Endothelial cell of umbilical vein (primary cell): ENCODE measurements around the gene PANX2. TPM values are rescaled to one million over a fixed set of nuclear protein-coding genes. Genes with fewer than 3 reads are reported as not detected.

ENCODE experiments used
- BruUV-seq: library from RNA; stranded (reverse); fragments of 400-500 nt; replicated peaks from 2 replicates; lab custom pipeline; 2021; lab: Mats Ljungman, UMichigan
- CTCF ChIA-PET: fragments of 300-600, 350-600 bp; sonication (Branson Sonifier 250); formaldehyde crosslinking; loops from one replicate; lab custom pipeline; 2021; ENCODE audit warnings: antibody characterized with exemption, inconsistent platforms; lab: Charles Lee
- POLR2A ChIA-PET: fragments of 300-600, 350-600 bp; sonication (Branson Sonifier 250); formaldehyde crosslinking; loops from one replicate; lab custom pipeline; 2021; ENCODE audit warnings: antibody characterized with exemption, inconsistent platforms; lab: Charles Lee
- DNase-seq: peaks from one replicate; pipeline ENCODE4 v3.0.0-alpha.2; 2011; ENCODE audit warnings: low read depth, low spot score
- FAIRE-seq: peaks from 2 replicates; lab custom pipeline; 2011; peaks lifted over from hg19 to GRCh38; lab: Jason Lieb, UNC
- H2AFZ ChIP-seq: 2 replicates; pipeline ENCODE4 v1.6.0; 2012; ENCODE audit warnings: low read depth, low read length, control low read depth, inconsistent platforms
- H3K27ac ChIP-seq: 2 replicates; pipeline ENCODE4 v1.5.1; 2011; ENCODE audit warnings: low read depth, mild to moderate bottlenecking, control low read depth, low read length, moderate library complexity; ENCODE audit not compliant: insufficient read depth
- H3K27me3 ChIP-seq, 2 experiments: 2 replicates each; pipeline versions ENCODE4 v1.6.0 to v1.6.1; 2011; ENCODE audit warnings: low read length in 2 of 2, mixed read lengths in 1 of 2; ENCODE audit not compliant: control insufficient read depth in 2 of 2, insufficient read depth in 2 of 2
- H3K36me3 ChIP-seq, 2 experiments: 2 replicates in 1 of 2; 3 replicates in 1 of 2; pipeline ENCODE4 v1.5.1; 2011; ENCODE audit warnings: low read length in 2 of 2, mild to moderate bottlenecking in 1 of 2, moderate library complexity in 1 of 2; ENCODE audit not compliant: control insufficient read depth in 2 of 2, insufficient read depth in 2 of 2; ENCODE audit errors: extremely low read depth in 1 of 2
- H3K4me1 ChIP-seq: 3 replicates; pipeline ENCODE4 v1.5.1; 2011; ENCODE audit warnings: mild to moderate bottlenecking, low read length; ENCODE audit not compliant: control insufficient read depth, insufficient read depth; ENCODE audit errors: extremely low read depth
- H3K4me2 ChIP-seq: 2 replicates; pipeline ENCODE4 v1.6.1; 2011; ENCODE audit warnings: low read length, control low read depth, mixed read lengths; ENCODE audit not compliant: insufficient read depth
- H3K4me3 ChIP-seq, 3 experiments: fragments of 200-600 bp in 1 of 3; sonication (generic), shearing (Covaris generic) in 1 of 3; replicated peaks in 1 of 3; 2 replicates each; pipeline ENCODE4 v1.5.1; 2011 to 2016; ENCODE audit warnings: control low read depth in 3 of 3, low read length in 3 of 3, mild to moderate bottlenecking in 2 of 3, inconsistent platforms in 1 of 3, low read depth in 1 of 3, moderate library complexity in 1 of 3; ENCODE audit not compliant: insufficient read depth in 1 of 3
- H3K79me2 ChIP-seq: 2 replicates; pipeline ENCODE4 v1.6.0; 2012; ENCODE audit warnings: low read length, inconsistent platforms; ENCODE audit not compliant: control insufficient read depth, insufficient read depth
- H3K9ac ChIP-seq: replicated peaks from 2 replicates; pipeline ENCODE3; 2011; ENCODE audit warnings: low read length, control low read depth; ENCODE audit not compliant: insufficient read depth; ENCODE audit errors: extremely low read depth
- H3K9me1 ChIP-seq: replicated peaks from 3 replicates; pipeline ENCODE4 v1.6.0; 2011; ENCODE audit warnings: mild to moderate bottlenecking, low read length; ENCODE audit not compliant: control insufficient read depth, insufficient read depth; ENCODE audit errors: extremely low read depth
- H3K9me3 ChIP-seq: replicated peaks from 2 replicates; pipeline ENCODE4 v1.5.1; 2012; ENCODE audit warnings: low read length, inconsistent platforms; ENCODE audit not compliant: control insufficient read depth, insufficient read depth
- H4K20me1 ChIP-seq: replicated peaks from 2 replicates; pipeline ENCODE3; 2011; ENCODE audit warnings: mild to moderate bottlenecking, low read length; ENCODE audit not compliant: control insufficient read depth, insufficient read depth; ENCODE audit errors: extremely low read depth
- CTCF ChIP-seq, 2 donors: IDR thresholded peaks; 1 replicate in 1 of 2; 2 replicates in 1 of 2; pipeline ENCODE4 v1.5.1; 2011; ENCODE audit warnings: low read length in 2 of 2, mild to moderate bottlenecking in 2 of 2, moderate library complexity in 2 of 2, control low read depth in 1 of 2, inconsistent platforms in 1 of 2, low read depth in 1 of 2; ENCODE audit not compliant: insufficient read depth in 1 of 2; ENCODE audit errors: extremely low read depth in 1 of 2
- EZH2 ChIP-seq: IDR thresholded peaks from 2 replicates; pipeline ENCODE4 v1.6.1; 2012; ENCODE audit warnings: borderline replicate concordance, low read depth, mild to moderate bottlenecking, moderate library complexity, low read length, inconsistent platforms; ENCODE audit not compliant: severe bottlenecking
- FOS ChIP-seq: IDR thresholded peaks from 2 replicates; pipeline ENCODE4 v1.6.1; 2011; ENCODE audit warnings: mild to moderate bottlenecking, low read length, moderate library complexity, borderline replicate concordance; ENCODE audit not compliant: insufficient read depth
- GATA2 ChIP-seq: IDR thresholded peaks from 2 replicates; pipeline ENCODE4 v1.7.0; 2011; ENCODE audit warnings: low read depth, mild to moderate bottlenecking, moderate library complexity, mixed read lengths, low read length; ENCODE audit not compliant: insufficient read length, insufficient read depth
- JUN ChIP-seq: IDR thresholded peaks from 2 replicates; pipeline ENCODE4 v1.6.1; 2011; ENCODE audit warnings: borderline replicate concordance, low read depth; ENCODE audit not compliant: insufficient read length, insufficient read depth
- MAX ChIP-seq: IDR thresholded peaks from 2 replicates; pipeline ENCODE4 v1.6.1; 2011; ENCODE audit not compliant: insufficient read depth, insufficient read length
- MYC ChIP-seq: IDR thresholded peaks from one replicate; pipeline ENCODE4 v1.6.1; 2011; ENCODE audit warnings: mild to moderate bottlenecking, low read depth, low read length
- POLR2A ChIP-seq: IDR thresholded peaks from 2 replicates; pipeline ENCODE4 v1.6.1; 2012; ENCODE audit warnings: low read depth, mild to moderate bottlenecking, control low read depth, low read length
- POLR2AphosphoS5 ChIP-seq: IDR thresholded peaks from 2 replicates; pipeline ENCODE4 v1.6.1; 2012; ENCODE audit warnings: low read depth, mild to moderate bottlenecking, control low read depth, low read length, moderate library complexity; ENCODE audit not compliant: insufficient read depth
- dilution Hi-C: fragments of 300-500 bp; cut with MboI; formaldehyde crosslinking; loops from one replicate; pipeline ENCODE4 v1.15.0; 2019; ENCODE audit warnings: low sequenced_read_pairs; ENCODE audit not compliant: extremely low pct_ligation_motif_present
- intact Hi-C: fragments of 100-400 bp; cut with micrococcal nuclease; formaldehyde crosslinking; loops from one replicate; pipeline ENCODE4 v1.10.0; 2022
- polyA plus RNA-seq, 4 experiments: library from polyadenylated mRNA; depleted of rRNA in 3 of 4; stranded (reverse) in 3 of 4; unstranded in 1 of 4; fragments of >200 nt; gene quantifications; 2 replicates each; pipeline versions ENCODE4 v1.2.1 to v1.2.3, GENCODE V29; 2011 to 2012; ENCODE audit warnings: missing spikeins in 1 of 4
- total RNA-seq: library from RNA; stranded (reverse); gene quantifications from 2 replicates; pipeline ENCODE4 v1.2.3, GENCODE V29; 2021

The PANX2 gene
- total and polyA plus RNA-seq, 2 donors (not counting 3 experiments of a cell fraction or from before 2014, with no cell fraction given) = 2.5 to 5.1 TPM

DNA sequence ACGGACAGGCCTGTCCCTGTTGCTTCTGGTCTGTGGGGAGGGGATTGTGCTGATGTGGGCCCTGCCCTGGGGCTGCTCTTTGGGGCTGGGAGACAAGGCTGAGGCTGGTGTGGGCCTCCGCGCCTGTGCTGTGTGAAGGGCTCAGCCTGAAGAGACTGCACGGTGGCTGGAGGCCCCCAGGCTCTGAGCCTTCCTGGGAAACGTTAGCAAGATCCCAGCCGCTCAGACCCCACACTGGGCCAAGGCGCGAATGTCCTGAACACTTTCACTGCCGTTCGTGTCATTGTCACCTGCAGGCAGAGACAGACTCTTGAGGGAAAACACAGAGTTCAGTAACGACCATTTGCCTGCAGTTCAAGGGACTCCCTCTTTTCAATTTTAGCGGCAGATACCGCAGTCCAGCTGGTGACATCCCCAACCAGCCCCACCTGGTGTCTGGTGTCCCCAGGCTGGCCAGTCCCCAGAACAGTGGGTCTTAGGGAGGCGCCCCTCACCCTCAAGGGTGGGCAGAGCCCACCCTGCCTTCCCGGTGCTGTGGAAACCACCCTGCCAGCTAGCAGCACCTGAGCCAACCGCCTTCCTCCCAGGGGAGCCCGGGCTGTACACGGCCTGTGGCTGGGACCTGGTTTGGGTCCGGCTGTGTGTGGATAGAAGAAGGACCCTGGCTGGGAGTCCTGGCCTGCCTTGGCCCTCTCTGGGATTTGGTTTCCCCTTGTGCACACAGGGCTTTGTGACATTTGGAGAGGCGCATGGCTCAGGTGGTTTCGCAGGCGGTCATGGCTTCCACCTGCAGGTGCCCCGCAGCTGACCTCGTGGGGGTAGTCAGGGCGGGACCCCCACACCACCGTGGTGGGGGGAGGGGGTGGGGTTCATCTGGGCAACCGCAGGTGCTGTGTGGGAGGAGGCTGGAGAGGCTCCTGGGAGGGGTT is 5.7 kb downstream of the PANX2 start:
- peaks cover under 1% of the 10 kb centered on the region for H3K4me1 ChIP-seq
- TF ChIP-seq EZH2 (no peak), GATA2 (no peak), JUN (no peak), FOS (no peak), CTCF (IDR thresholded peaks at IDR 0.05; ENCODE audit: extremely low read depth in 1 of 2, insufficient read depth in 1 of 2, low read depth in 1 of 2, low read length in 2 of 2) (no peak), MAX (no peak), POLR2AphosphoS5 (no peak), POLR2A (no peak), MYC (no peak)
- no peaks in the 10 kb centered on the region for H4K20me1 ChIP-seq
- H2AFZ ChIP-seq = no peak overlapping the region
- no peaks in the 10 kb centered on the region for H3K27me3 ChIP-seq
- DNase-seq = no peak
- H3K4me2 ChIP-seq = no peak overlapping the region
- no peak overlapping the region for H3K27ac ChIP-seq
- dilution Hi-C loops (no loop called here), intact Hi-C loops (no loop called here)
- no peak overlapping the region for H3K9ac ChIP-seq
- H3K79me2 ChIP-seq = no peaks in the 10 kb centered on the region
- H3K9me3 ChIP-seq = no peaks in the 10 kb centered on the region
- CTCF ChIA-PET = no interaction called here
- no peaks in the 10 kb centered on the region for H3K36me3 ChIP-seq
- BruUV-seq = no TSS peak
- FAIRE-seq = no peak
- POLR2A ChIA-PET = no interaction called here
- no peaks in the 10 kb centered on the region for H3K9me1 ChIP-seq
- no peak overlapping the region for H3K4me3 ChIP-seq
